SK-N-SH (cell line): Measurements from ENCODE around the gene CSKMT.

Experiments
- CTCF ChIP-seq: fragments of 200-600 bp; sonication (generic); IDR thresholded peaks from 2 replicates; pipeline ENCODE4 v1.6.1; 2017; ENCODE audit warnings: antibody characterized with exemption, mild to moderate bottlenecking, moderate library complexity
- PBX3 ChIP-seq: IDR thresholded peaks from 2 replicates; pipeline ENCODE4; 2012

GRCh38 chr11:62682518-62682917 lies 17.4 kb downstream of the CSKMT start:
- no peak for TF ChIP-seq CTCF
- TF ChIP-seq PBX3 = no peak
